Neural cell (in vitro differentiated cells): ENCODE data around the gene SLC39A7. TPM values are rescaled to one million over a fixed set of nuclear protein-coding genes. Genes with fewer than 3 reads are reported as not detected.

Source experiments
- H2AFZ ChIP-seq: fragments of 200-600, 300-800 bp; sonication (generic), shearing (Covaris generic); 2 replicates; pipeline ENCODE4 v1.6.0; 2014; ENCODE audit warnings: low read depth, mild to moderate bottlenecking, antibody characterized with exemption, low read length, moderate library complexity
- H3F3A ChIP-seq: fragments of 200-600 bp; shearing (Covaris generic); 2 replicates; pipeline ENCODE4 v1.6.1; 2016; ENCODE audit warnings: mild to moderate bottlenecking, moderate library complexity, mixed read lengths, antibody characterized with exemption, low read length; ENCODE audit not compliant: insufficient read depth, poor library complexity, severe bottlenecking
- H3K27ac ChIP-seq: fragments of 200-600, 300-800 bp; sonication (generic), shearing (Covaris generic); 2 replicates; pipeline ENCODE4 v1.5.1; 2014; ENCODE audit warnings: mild to moderate bottlenecking, low read length, moderate library complexity
- H3K27me3 ChIP-seq: fragments of 300-800, 200-600 bp; sonication (generic), shearing (Covaris generic); 2 replicates; pipeline ENCODE4 v1.6.0; 2014; ENCODE audit warnings: mild to moderate bottlenecking, low read depth, low read length, moderate library complexity; ENCODE audit not compliant: insufficient read depth
- H3K36me3 ChIP-seq: fragments of 300-800, 200-600 bp; sonication (generic), shearing (Covaris generic); 2 replicates; pipeline ENCODE4 v1.5.1; 2014; ENCODE audit warnings: mild to moderate bottlenecking, antibody characterized with exemption, low read length, moderate library complexity; ENCODE audit not compliant: insufficient read depth
- H3K4me2 ChIP-seq: fragments of 300-800, 200-600 bp; sonication (generic), shearing (Covaris generic); 2 replicates; pipeline ENCODE4 v1.6.0; 2014; ENCODE audit warnings: mild to moderate bottlenecking, low read length
- H3K4me3 ChIP-seq: fragments of 300-800, 200-600 bp; sonication (generic), shearing (Covaris generic); 2 replicates; pipeline ENCODE4 v1.5.1; 2014; ENCODE audit warnings: mild to moderate bottlenecking, low read length, moderate library complexity
- H3K79me2 ChIP-seq: fragments of 200-600 bp; shearing (Covaris generic); replicated peaks from 2 replicates; pipeline ENCODE4 v1.6.0; 2014; ENCODE audit warnings: mild to moderate bottlenecking, low read length, moderate library complexity; ENCODE audit not compliant: insufficient read depth
- H3K9ac ChIP-seq: fragments of 300-800, 200-600 bp; sonication (generic), shearing (Covaris generic); 2 replicates; pipeline ENCODE4 v1.6.1; 2016; ENCODE audit warnings: mild to moderate bottlenecking, low read length, mixed read lengths
- H3K9me2 ChIP-seq: fragments of 200-600 bp; shearing (Covaris generic); 2 replicates; pipeline ENCODE4 v1.6.1; 2016; ENCODE audit warnings: mild to moderate bottlenecking, low read length, mixed read lengths; ENCODE audit not compliant: insufficient read depth
- H3K9me3 ChIP-seq: fragments of 200-600, 300-800 bp; sonication (generic), shearing (Covaris generic); 2 replicates; pipeline ENCODE4 v1.6.1; 2016; ENCODE audit warnings: mild to moderate bottlenecking, mixed run types, low read length, moderate library complexity, mixed read lengths
- H4K20me1 ChIP-seq: fragments of 200-600 bp; shearing (Covaris generic); 2 replicates; pipeline ENCODE4 v1.6.1; 2016; ENCODE audit warnings: mild to moderate bottlenecking, mixed run types; ENCODE audit not compliant: insufficient read depth
- EP300 ChIP-seq: fragments of 450-650 bp; conservative IDR thresholded peaks from 2 replicates; pipeline ENCODE4 v1.6.1; 2014; ENCODE audit warnings: antibody characterized with exemption, mild to moderate bottlenecking, moderate library complexity; ENCODE audit not compliant: poor library complexity, severe bottlenecking
- EZH2 ChIP-seq: fragments of 200-600, 300-800 bp; shearing (Covaris generic), sonication (generic); IDR thresholded peaks from 2 replicates; pipeline ENCODE4 v1.6.1; 2014; ENCODE audit warnings: antibody characterized with exemption, low read length, borderline replicate concordance, mild to moderate bottlenecking; ENCODE audit not compliant: insufficient read depth, poor library complexity, severe bottlenecking
- MXI1 ChIP-seq: fragments of 450-650 bp; conservative IDR thresholded peaks from 2 replicates; pipeline ENCODE4 v1.6.1; 2014; ENCODE audit warnings: antibody characterized with exemption, mild to moderate bottlenecking; ENCODE audit not compliant: poor library complexity, severe bottlenecking
- POLR2AphosphoS5 ChIP-seq: IDR thresholded peaks from 2 replicates; pipeline ENCODE4 v1.6.1; 2012
- RAD21 ChIP-seq: fragments of 450-650 bp; conservative IDR thresholded peaks from 2 replicates; pipeline ENCODE4 v1.6.1; 2014; ENCODE audit warnings: antibody characterized with exemption, mild to moderate bottlenecking, moderate library complexity
- SMC3 ChIP-seq: fragments of 450-650 bp; conservative IDR thresholded peaks from 2 replicates; pipeline ENCODE4 v1.6.1; 2014; ENCODE audit warnings: antibody characterized with exemption, mild to moderate bottlenecking, moderate library complexity; ENCODE audit not compliant: poor library complexity
- TAF1 ChIP-seq: IDR thresholded peaks from 2 replicates; pipeline ENCODE4 v1.6.1; 2012; ENCODE audit warnings: low read depth
- polyA plus RNA-seq: library from polyadenylated mRNA; depleted of rRNA; stranded (reverse); fragments of >200 nt; gene quantifications from 2 replicates; pipeline ENCODE4 v1.2.3, GENCODE V29; 2014
- TF ChIP-seq, protein P1 (sequence below): fragments of 450-650 bp; IDR thresholded peaks from 2 replicates; pipeline ENCODE4 v1.5.1; 2014; ENCODE audit warnings: antibody characterized with exemption, mild to moderate bottlenecking, moderate library complexity; ENCODE audit not compliant: poor library complexity, severe bottlenecking
- TF ChIP-seq, protein P2 (sequence below): IDR thresholded peaks from 2 replicates; pipeline ENCODE4 v1.6.1; 2012; ENCODE audit warnings: borderline replicate concordance

SLC39A7 gene
- polyA plus RNA-seq, 1 donor from 2014 or later = 99.8 TPM

DNA sequence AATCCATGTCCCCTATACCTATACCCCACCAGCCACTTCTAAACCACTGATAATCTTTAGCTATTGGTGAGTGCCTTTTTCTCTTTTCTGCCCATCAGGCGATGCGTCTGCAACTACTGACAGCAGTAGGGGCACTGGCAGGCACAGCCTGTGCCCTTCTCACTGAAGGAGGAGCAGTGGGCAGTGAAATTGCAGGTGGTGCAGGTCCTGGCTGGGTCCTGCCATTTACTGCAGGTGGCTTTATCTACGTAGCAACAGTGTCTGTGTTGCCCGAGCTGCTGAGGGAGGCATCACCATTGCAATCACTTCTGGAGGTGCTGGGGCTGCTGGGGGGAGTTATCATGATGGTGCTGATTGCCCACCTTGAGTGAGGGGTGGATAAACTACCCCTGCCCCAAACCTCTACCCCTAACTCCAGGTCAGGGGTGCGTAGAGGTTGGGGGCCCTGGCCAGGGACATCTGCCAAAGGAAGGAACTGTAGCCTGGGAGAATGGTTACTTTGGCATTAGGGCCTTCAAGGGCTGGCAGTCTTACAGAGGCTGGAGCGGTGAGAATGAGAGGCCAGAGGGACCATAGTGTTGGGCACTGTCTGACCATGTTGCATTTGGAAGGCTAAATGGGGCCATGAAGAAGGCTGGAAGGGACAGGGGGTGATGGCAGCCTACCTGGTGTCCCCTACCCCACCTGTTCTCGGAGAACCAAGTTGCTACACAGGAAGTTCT lies 2.9 kb downstream of the SLC39A7 start:
- Histone ChIP-seq H3F3A (no peaks in the 10 kb centered on the region), H3K79me2 (peaks cover 39% of the 10 kb centered on the region), H4K20me1 (no peaks in the 10 kb centered on the region), H2AFZ (no peak overlapping the region), H3K9me2 (no peaks in the 10 kb centered on the region), H3K9ac (peak overlapping the region; percentile 78), H3K27ac (peak overlapping the region; percentile 71), H3K9me3 (no peaks in the 10 kb centered on the region), H3K27me3 (no peaks in the 10 kb centered on the region), H3K4me3 (peak overlapping the region; percentile 81), H3K36me3 (peaks cover 6% of the 10 kb centered on the region), H3K4me2 (peak overlapping the region; percentile 77)
- no peak for TF ChIP-seq TAF1

DNA sequence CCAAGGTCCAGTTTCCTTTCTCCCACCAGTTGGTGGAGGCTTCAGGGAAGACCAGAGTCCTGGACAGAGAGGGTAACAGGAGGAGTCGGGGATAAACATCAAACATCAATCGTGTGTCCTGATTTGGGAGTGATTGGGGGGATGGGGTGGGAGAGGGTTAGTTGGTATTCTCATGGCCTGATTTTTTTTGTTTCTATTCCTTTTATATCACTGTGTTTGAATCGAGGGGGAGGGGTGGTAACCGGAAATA lies 3.4 kb downstream of the SLC39A7 start:
- Histone ChIP-seq H4K20me1 (no peaks in the 10 kb centered on the region), H3K4me3 (peak overlapping the region; percentile 81), H3K4me2 (peak overlapping the region; percentile 77), H3K9ac (peak overlapping the region; percentile 78), H3K27ac (peak overlapping the region; percentile 71), H3F3A (no peaks in the 10 kb centered on the region), H2AFZ (no peak overlapping the region), H3K9me2 (no peaks in the 10 kb centered on the region), H3K9me3 (no peaks in the 10 kb centered on the region), H3K27me3 (no peaks in the 10 kb centered on the region), H3K79me2 (peaks cover 43% of the 10 kb centered on the region), H3K36me3 (peaks cover 6% of the 10 kb centered on the region)
- TF ChIP-seq EP300 (no peak), POLR2AphosphoS5 (no peak), MXI1 (no peak), SMC3 (no peak), EZH2 (no peak), RAD21 (no peak), TAF1 (no peak)
- TF ChIP-seq, protein P1, sequence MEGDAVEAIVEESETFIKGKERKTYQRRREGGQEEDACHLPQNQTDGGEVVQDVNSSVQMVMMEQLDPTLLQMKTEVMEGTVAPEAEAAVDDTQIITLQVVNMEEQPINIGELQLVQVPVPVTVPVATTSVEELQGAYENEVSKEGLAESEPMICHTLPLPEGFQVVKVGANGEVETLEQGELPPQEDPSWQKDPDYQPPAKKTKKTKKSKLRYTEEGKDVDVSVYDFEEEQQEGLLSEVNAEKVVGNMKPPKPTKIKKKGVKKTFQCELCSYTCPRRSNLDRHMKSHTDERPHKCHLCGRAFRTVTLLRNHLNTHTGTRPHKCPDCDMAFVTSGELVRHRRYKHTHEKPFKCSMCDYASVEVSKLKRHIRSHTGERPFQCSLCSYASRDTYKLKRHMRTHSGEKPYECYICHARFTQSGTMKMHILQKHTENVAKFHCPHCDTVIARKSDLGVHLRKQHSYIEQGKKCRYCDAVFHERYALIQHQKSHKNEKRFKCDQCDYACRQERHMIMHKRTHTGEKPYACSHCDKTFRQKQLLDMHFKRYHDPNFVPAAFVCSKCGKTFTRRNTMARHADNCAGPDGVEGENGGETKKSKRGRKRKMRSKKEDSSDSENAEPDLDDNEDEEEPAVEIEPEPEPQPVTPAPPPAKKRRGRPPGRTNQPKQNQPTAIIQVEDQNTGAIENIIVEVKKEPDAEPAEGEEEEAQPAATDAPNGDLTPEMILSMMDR = no peak
- TF ChIP-seq, protein P2, sequence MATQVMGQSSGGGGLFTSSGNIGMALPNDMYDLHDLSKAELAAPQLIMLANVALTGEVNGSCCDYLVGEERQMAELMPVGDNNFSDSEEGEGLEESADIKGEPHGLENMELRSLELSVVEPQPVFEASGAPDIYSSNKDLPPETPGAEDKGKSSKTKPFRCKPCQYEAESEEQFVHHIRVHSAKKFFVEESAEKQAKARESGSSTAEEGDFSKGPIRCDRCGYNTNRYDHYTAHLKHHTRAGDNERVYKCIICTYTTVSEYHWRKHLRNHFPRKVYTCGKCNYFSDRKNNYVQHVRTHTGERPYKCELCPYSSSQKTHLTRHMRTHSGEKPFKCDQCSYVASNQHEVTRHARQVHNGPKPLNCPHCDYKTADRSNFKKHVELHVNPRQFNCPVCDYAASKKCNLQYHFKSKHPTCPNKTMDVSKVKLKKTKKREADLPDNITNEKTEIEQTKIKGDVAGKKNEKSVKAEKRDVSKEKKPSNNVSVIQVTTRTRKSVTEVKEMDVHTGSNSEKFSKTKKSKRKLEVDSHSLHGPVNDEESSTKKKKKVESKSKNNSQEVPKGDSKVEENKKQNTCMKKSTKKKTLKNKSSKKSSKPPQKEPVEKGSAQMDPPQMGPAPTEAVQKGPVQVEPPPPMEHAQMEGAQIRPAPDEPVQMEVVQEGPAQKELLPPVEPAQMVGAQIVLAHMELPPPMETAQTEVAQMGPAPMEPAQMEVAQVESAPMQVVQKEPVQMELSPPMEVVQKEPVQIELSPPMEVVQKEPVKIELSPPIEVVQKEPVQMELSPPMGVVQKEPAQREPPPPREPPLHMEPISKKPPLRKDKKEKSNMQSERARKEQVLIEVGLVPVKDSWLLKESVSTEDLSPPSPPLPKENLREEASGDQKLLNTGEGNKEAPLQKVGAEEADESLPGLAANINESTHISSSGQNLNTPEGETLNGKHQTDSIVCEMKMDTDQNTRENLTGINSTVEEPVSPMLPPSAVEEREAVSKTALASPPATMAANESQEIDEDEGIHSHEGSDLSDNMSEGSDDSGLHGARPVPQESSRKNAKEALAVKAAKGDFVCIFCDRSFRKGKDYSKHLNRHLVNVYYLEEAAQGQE = no peak
